ENCODE measurements around the gene SWT1.
A peak's percentile ranks its signal among the peaks of the same experiment; 100 is the strongest.
"Not testable (repeated sequence)": the region's sequence is repeated elsewhere in the genome, so short reads cannot be mapped to it uniquely, and the experiment has no call there.

SWT1 gene

GRCh38 chr1:185291652-185292051 is 134.7 kb downstream of the SWT1 start:
- DNase-seq = no peak

- DNase-seq = no peak
These were observed 135.3 kb downstream of the SWT1 start for GRCh38 chr1:185292237-185292636.

GRCh38 chr1:185293967-185294542 is 137.1 kb downstream of the SWT1 start:
- no peak for DNase-seq

- DNase-seq = no peak
These were observed 138.1 kb downstream of the SWT1 start for GRCh38 chr1:185295091-185295490.

- DNase-seq = no peak
These were observed 141.0 kb downstream of the SWT1 start for GRCh38 chr1:185297982-185298381.

- no peak for DNase-seq
These were observed 143.2 kb downstream of the SWT1 start for GRCh38 chr1:185300152-185300551.

- DNase-seq = no peak
These were observed 148.5 kb downstream of the SWT1 start for GRCh38 chr1:185305419-185305818.

- no peak for DNase-seq
These were observed 151.2 kb downstream of the SWT1 start for GRCh38 chr1:185308126-185308525.

- no peak for DNase-seq
These were observed 152.6 kb downstream of the SWT1 start for GRCh38 chr1:185309566-185309965.

GRCh38 chr1:185311589-185312225 is 154.7 kb downstream of the SWT1 start:
- no peak for DNase-seq

- DNase-seq = no peak
These were observed 155.6 kb downstream of the SWT1 start for GRCh38 chr1:185312361-185313138.

GRCh38 chr1:185314411-185314810 is 157.4 kb downstream of the SWT1 start:
- DNase-seq = peak; percentile 15

- DNase-seq = no peak
These were observed 158.6 kb downstream of the SWT1 start for GRCh38 chr1:185315445-185316071.

GRCh38 chr1:185316163-185317033 is 159.4 kb downstream of the SWT1 start:
- peak; percentile 64 for DNase-seq

- peak; percentile 98 for DNase-seq
These were observed 160.3 kb downstream of the SWT1 start, which contains the start of gene IVNS1ABP for GRCh38 chr1:185317034-185317885. TSS of gene IVNS1ABP (minus strand) at chr1:185317243. CDS start at chr1:185309493, 7,750 bp downstream.

GRCh38 chr1:185317886-185318310 is 160.9 kb downstream of the SWT1 start:
- DNase-seq = peak; percentile 46

GRCh38 chr1:185318431-185319138 is 161.6 kb downstream of the SWT1 start:
- DNase-seq = no peak

- no peak for DNase-seq
These were observed 162.1 kb downstream of the SWT1 start for GRCh38 chr1:185319139-185319475.

GRCh38 chr1:185321104-185321503 is 164.1 kb downstream of the SWT1 start:
- not testable (repeated sequence) for DNase-seq

- DNase-seq = not testable (repeated sequence)
These were observed 164.8 kb downstream of the SWT1 start for GRCh38 chr1:185321653-185322221.

- no peak for DNase-seq
These were observed 165.7 kb downstream of the SWT1 start for GRCh38 chr1:185322636-185323035.

Measured in NCI-H2029 treated with DMSO at 0.1 percent for 48 hours (cell line).